Brain pericyte (primary cell): ENCODE results near the gene DIAPH1.
"Not testable (repeated sequence)": the region's sequence is repeated elsewhere in the genome, so short reads cannot be mapped to it uniquely, and the experiment has no call there.

ENCODE experiments used
- DNase-seq: peaks from one replicate; pipeline ENCODE4 v3.0.0-alpha.2; 2012; ENCODE audit warnings: low read depth, low spot score

The DIAPH1 gene

GRCh38 chr5:141609921-141610320 is 8.9 kb downstream of the DIAPH1 start:
- DNase-seq = not testable (repeated sequence)

GRCh38 chr5:141609044-141609443 is 9.8 kb downstream of the DIAPH1 start:
- no peak for DNase-seq

- DNase-seq = no peak
These were observed 10.2 kb downstream of the DIAPH1 start for GRCh38 chr5:141608557-141608956.

GRCh38 chr5:141608046-141608445 is 10.8 kb downstream of the DIAPH1 start:
- DNase-seq = no peak

GRCh38 chr5:141605523-141606277 is 13.1 kb downstream of the DIAPH1 start:
- DNase-seq = no peak

DNA sequence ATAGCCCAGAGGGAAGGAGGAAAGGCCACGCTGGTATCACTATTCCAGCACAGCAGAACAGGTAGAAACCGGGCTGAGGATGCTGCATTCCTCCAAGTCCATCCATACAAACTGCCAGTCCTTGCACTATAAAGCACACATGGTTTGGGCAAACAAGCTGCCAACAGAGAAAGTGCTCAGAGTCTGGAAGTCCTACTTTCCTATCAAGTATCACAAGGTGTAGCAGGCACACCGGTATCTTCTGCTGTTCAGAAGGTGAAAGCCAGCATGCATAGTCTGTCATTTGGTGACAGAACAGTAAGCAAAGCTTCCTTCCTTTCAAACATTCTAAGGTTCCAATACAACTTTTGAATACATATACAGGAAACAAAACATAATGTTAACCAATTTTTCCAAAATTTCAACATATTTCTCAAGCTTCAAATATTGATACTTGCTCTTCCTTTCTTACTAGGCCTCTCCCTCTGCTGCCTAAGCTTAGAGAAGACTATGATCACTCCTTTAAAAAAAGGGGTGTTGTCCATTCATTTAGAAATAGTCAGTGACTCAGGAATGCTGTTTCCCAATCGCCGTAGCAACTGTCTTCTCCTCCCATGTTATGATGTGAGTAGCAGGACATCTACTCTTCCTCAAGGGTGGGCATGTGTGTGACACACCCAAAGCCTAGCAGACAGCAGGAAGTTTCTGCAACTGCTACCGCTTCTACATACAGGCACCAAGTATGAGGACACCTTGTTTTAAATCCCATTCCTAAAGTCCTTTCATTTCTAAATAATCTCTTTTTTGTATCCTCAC is 14.7 kb downstream of the DIAPH1 start:
- no peak for DNase-seq

DNA sequence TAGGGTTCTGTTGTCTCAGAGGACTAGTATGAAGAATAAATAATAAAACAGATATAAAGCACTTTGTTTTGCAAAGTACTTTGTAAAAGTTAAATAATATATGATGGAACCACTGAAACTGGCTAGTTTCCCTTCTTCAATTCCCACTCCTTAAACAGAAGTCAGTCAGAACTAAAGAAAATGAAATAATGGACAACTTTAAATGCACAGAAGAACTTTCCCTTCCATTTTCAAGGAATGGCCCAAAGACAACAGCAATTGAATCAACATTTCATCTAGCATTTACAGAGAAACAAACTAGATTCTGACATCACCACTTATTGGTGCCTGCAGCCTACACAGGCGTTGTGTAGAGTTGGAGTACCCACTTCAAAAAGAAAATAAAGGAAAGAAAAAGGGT is 16.2 kb downstream of the DIAPH1 start:
- no peak for DNase-seq

DNA sequence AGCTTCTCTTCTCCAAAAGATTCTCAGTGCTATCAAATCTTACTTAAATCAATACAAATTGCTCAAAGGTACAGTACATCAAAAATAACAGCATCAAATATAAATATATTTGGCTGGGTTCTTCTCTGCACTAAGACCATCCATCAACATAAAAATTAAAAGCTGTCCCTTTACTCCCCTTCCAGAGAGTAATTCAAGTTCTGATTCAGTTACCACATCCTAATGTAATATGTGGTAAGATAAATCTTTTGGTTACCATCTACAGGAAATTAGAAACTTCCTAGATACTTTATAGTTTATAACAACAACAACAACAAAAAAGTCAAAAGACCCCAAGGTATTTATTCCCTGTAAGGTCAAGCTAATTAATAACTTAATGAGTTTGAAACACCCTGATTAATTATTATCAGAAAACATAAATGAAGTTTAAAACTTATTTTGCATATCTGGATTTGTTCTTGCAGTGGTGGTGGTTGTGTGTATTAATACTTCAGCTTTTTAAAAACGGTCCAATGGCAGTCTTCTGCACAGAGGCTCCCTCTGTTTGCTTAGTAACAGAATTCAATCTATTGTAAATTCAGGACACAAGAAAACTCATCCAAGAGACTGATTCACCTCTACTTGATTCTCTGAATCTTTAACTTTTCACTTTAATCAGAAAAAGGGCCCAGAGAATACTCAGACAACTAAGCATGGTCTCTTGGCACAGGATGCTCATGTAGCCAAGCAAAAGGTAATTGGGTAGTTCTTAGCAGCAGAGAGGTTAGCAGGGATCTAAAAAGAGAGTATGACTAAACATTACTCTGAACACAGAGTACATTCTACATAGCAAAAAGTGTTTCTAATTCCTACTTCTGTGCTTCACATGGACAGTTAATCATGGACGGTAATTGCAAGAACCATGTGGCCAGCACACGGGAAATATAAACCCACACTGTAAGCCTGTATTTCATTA is 20.1 kb downstream of the DIAPH1 start:
- DNase-seq = no peak

GRCh38 chr5:141597814-141598213 is 21.0 kb downstream of the DIAPH1 start:
- no peak for DNase-seq

DNA sequence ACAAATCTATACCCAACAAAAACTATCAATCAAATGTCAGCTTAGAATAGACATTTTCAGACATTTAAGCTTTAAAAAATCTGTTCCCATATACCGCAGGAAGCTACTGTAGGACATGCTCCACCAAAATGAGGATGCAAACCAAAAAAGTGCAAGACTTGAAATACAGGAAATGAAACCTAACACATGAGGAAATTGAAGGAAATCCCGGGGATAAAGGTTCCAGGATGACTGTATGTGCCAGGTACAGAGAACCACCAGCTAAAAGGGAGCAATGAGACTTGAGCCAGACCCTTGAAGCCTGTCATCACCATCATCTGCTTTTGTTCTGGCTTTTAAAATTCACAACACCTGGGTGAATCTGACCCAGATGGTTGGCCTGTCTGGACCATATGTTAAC is 21.4 kb downstream of the DIAPH1 start:
- DNase-seq = no peak

- no peak for DNase-seq
These were observed 21.9 kb downstream of the DIAPH1 start for GRCh38 chr5:141596867-141597266.

DNA sequence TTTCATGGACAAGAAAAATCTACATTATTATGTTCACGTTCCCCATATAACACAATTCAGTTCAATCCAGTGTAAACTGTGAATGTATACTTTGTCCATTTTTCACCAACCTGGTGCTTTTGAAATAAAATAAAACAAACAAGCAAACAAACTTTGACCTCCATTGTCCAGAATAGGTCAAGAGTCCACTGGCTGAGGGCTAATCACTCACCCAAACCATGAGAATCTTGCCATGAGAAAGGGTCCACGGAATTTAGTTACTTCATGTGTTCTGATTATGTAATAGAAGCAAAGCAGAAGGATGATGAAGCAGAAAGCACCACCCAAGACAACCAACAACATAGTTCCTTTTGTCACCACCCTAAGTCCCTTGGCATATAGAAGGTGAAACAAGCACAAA is 28.7 kb downstream of the DIAPH1 start:
- DNase-seq = no peak

DNA sequence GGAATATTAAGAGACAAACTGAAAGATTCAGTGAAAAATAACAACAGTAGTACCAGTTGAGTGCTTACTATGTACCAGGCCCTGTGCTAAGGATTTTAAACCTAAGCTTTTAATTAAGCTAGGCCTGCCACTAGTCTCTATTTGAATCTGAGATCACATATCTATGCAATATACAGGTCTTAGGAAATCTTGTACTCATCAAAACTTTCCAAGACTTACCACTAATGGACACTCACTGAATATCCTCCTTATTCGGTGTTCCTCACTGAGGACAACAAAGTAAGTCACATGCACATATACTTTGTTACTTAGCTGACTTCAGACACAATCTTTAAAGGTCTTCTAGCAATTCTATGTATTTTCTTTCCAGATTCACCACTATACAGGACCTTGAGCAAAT is 32.6 kb downstream of the DIAPH1 start:
- no peak for DNase-seq

DNA sequence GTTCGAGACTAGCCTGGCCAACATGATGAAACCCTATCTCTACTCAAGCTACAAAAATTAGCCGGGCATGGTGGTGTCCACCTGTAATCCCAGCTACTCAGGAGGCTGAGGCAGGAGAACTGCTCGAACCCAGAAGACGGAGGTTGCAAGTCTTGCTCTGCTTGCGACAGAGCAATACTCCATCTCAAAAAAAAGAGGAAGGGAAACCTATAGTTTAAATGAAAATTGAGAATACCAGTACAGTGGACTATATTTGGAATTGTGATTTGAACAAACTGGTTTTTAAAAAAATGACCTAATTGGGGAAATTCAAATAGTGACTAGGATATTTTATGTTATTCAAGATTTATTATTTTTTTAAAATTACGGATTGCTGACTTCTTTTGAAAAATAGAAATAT is 33.2 kb downstream of the DIAPH1 start:
- no peak for DNase-seq

GRCh38 chr5:141574122-141574510 is 44.7 kb downstream of the DIAPH1 start:
- DNase-seq = no peak

DNA sequence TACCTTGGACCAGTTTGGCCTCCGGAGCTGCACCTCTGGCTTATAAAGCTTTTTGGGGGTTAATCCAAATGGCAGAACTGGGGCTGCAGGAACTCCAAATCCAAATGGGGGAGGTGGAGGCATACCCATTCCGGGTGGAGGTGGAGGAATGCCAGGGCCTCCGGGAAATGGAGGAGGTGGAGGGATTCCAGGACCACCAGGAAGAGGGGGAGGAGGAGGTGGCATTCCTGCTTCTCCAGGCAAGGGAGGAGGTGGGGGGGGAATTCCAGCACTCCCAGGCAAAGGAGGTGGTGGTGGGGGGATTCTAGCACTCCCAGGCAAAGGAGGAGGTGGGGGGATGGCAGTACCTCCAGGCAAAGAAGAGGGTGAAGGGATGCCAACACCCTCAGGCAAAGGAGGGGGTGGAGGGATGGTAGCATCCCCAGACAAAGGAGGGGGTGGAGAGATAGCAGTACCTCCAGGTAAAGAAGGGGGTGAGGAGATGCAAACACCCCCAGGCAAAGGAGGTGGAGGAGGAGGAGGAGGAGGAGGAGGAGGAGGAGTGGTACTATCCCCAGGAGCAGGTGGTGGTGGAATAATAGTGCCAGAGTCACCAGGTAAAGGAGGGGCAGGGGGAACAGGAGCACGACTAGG is 45.2 kb downstream of the DIAPH1 start:
- DNase-seq = no peak

DNA sequence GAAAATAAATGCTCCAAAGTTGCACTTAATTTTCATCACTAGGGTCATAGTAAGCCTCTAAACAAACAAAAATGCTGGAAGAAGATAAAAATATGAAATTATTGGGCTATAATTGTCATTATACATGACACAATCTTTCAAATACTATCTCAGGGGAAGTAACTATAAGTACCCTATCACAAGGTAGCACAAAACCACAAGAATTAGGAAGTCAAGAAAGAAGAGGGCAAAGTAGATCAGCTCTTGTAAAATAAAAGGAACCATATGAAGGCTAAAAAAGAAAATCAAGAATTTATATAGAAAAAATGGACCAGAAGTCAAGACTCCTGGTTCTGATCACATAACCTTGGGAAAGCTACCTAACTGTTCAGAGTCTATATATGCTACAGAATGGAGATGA is 48.1 kb downstream of the DIAPH1 start:
- no peak for DNase-seq

GRCh38 chr5:141567513-141568117 is 51.2 kb downstream of the DIAPH1 start:
- no peak for DNase-seq

GRCh38 chr5:141565826-141566570 is 52.8 kb downstream of the DIAPH1 start:
- DNase-seq = no peak

DNA sequence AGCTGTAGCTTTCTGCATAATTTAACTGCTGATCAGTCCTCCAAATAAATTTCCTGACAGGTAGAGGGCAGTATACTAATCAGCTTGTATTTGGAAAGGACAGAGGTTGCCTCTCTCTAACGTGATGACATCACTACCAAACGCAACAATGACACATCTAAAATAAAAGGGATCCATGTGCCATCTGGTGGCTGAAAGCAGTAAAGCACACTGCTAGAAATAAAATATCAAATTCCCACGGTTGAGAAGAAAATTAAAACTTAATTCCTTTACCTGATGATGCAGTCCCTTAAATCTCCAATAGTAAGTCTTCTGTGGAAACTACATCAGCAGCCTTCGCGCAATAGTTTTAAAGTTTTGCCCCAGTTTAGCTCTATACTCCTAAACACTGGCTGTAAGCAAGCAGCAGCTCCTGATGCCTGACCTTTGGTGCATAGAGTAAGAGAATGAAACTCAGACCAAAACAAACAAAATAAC is 54.5 kb downstream of the DIAPH1 start:
- DNase-seq = peak; percentile 71
